ENCODE data around the gene EIF3B. TPM values are rescaled to one million over a fixed set of nuclear protein-coding genes. Genes with fewer than 3 reads are reported as not detected.

EIF3B gene
- total and polyA plus RNA-seq, 9 of the 15 experiments (the other 6 are each of a cell fraction or from before 2014, with no cell fraction given), result 25.9 to 494 (median 357) TPM

GRCh38 chr7:2399848-2400587 is 45.4 kb downstream of the EIF3B start (continued):
- TF ChIP-seq ZNF282 (CRISPR knock-in tag; IDR thresholded peaks at IDR 0.05) (no peak), DMBX1 (CRISPR knock-in tag; IDR thresholded peaks at IDR 0.05; ENCODE audit: borderline replicate concordance) (no peak; the same call in 1 of the 2 replicates), DDX20 (tag; IDR thresholded peaks at IDR 0.05; ENCODE audit: low read depth) (no peak), ZNF589 (CRISPR knock-in tag; IDR thresholded peaks at IDR 0.05; ENCODE audit: low read depth) (peak; percentile 86), SRSF3 (IDR thresholded peaks at IDR 0.05; ENCODE audit: insufficient read depth, low read length) (no peak), CBFB (CRISPR knock-in tag; IDR thresholded peaks at IDR 0.05) (no peak), PHTF2 (CRISPR knock-in tag; IDR thresholded peaks at IDR 0.05) (no peak), ZNF384 (IDR thresholded peaks at IDR 0.05; ENCODE audit: low read depth, low read length) (peak; percentile 69), SIN3A (IDR thresholded peaks at IDR 0.05; ENCODE audit: borderline replicate concordance in 2 of 2, control insufficient read depth in 1 of 2, low read depth in 2 of 2, low read length in 2 of 2) (no peak), ZNF184 (CRISPR knock-in tag; IDR thresholded peaks at IDR 0.05) (no peak), ZBTB8A (IDR thresholded peaks at IDR 0.05; ENCODE audit: partially characterized antibody) (no peak), RBM22 (IDR thresholded peaks at IDR 0.05; ENCODE audit: low read depth, low read length, poor library complexity, severe bottlenecking) (no peak), SLC30A9 (CRISPR knock-in tag; IDR thresholded peaks at IDR 0.05) (no peak), CBX3 (IDR thresholded peaks at IDR 0.05; ENCODE audit: borderline replicate concordance in 1 of 2, low read length in 2 of 2) (no peak), EP400 (IDR thresholded peaks at IDR 0.05) (peak; percentile 54), PCBP2 (IDR thresholded peaks at IDR 0.05; ENCODE audit: low read depth, low read length, poor library complexity, severe bottlenecking) (no peak), LARP7 (IDR thresholded peaks at IDR 0.05) (no peak), ZNF263 (CRISPR knock-in tag; IDR thresholded peaks at IDR 0.05; ENCODE audit: borderline replicate concordance) (no peak), ZNF830 (CRISPR knock-in tag; IDR thresholded peaks at IDR 0.05) (no peak), ZNF639 (CRISPR knock-in tag; conservative IDR thresholded peaks at IDR 0.05 in 1 of 2, IDR thresholded peaks at IDR 0.05 in 1 of 2) (peak in 1 of 2 experiments; percentile 43; a peak in 1 of 4 replicates), ZNF699 (CRISPR knock-in tag; IDR thresholded peaks at IDR 0.05; ENCODE audit: insufficient replicate concordance) (no peak), ZKSCAN1 (IDR thresholded peaks at IDR 0.05; ENCODE audit: low read depth, low read length) (no peak), FOXJ3 (CRISPR knock-in tag; IDR thresholded peaks at IDR 0.05) (no peak)
- TF ChIP-seq, protein P1, sequence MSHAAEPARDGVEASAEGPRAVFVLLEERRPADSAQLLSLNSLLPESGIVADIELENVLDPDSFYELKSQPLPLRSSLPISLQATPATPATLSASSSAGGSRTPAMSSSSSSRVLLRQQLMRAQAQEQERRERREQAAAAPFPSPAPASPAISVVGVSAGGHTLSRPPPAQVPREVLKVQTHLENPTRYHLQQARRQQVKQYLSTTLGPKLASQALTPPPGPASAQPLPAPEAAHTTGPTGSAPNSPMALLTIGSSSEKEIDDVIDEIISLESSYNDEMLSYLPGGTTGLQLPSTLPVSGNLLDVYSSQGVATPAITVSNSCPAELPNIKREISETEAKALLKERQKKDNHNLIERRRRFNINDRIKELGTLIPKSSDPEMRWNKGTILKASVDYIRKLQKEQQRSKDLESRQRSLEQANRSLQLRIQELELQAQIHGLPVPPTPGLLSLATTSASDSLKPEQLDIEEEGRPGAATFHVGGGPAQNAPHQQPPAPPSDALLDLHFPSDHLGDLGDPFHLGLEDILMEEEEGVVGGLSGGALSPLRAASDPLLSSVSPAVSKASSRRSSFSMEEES (CRISPR knock-in tag; IDR thresholded peaks at IDR 0.05), result no peak

Data from K562 (cell line).